GM10266 (cell line): ENCODE results near the gene IREB2.

Experiments used
- DNase-seq: peaks from one replicate; pipeline ENCODE4 v3.0.0; 2012; ENCODE audit errors: extremely low spot score
- TF ChIP-seq, protein P1 (sequence below): IDR thresholded peaks from 2 replicates; pipeline ENCODE4 v1.5.1; 2012; ENCODE audit warnings: mild to moderate bottlenecking, low read depth; ENCODE audit not compliant: control insufficient read depth, insufficient read depth; ENCODE audit errors: missing control alignments

IREB2 gene

DNA sequence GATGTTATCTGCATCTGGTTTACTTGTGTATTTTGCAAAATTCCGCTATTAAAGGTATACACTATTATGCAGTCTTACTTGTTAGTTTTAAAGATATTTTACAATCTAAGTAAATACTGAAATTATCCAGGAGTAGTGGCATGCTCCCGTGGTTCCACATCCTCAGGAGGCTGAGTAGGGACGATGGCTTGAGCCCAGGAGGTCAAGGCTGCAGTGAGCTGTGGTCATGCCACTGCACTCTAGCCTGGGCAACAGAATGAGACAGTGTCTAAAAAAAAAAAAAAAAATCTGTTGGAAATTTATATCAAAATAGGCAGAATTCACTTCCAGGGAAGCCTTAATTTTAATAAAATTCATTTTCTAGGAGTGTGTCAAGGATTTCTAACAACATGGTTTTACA, 41.6 kb downstream of the IREB2 start:
- TF ChIP-seq, protein P1, sequence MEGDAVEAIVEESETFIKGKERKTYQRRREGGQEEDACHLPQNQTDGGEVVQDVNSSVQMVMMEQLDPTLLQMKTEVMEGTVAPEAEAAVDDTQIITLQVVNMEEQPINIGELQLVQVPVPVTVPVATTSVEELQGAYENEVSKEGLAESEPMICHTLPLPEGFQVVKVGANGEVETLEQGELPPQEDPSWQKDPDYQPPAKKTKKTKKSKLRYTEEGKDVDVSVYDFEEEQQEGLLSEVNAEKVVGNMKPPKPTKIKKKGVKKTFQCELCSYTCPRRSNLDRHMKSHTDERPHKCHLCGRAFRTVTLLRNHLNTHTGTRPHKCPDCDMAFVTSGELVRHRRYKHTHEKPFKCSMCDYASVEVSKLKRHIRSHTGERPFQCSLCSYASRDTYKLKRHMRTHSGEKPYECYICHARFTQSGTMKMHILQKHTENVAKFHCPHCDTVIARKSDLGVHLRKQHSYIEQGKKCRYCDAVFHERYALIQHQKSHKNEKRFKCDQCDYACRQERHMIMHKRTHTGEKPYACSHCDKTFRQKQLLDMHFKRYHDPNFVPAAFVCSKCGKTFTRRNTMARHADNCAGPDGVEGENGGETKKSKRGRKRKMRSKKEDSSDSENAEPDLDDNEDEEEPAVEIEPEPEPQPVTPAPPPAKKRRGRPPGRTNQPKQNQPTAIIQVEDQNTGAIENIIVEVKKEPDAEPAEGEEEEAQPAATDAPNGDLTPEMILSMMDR: no peak
- DNase-seq: no peak

DNA sequence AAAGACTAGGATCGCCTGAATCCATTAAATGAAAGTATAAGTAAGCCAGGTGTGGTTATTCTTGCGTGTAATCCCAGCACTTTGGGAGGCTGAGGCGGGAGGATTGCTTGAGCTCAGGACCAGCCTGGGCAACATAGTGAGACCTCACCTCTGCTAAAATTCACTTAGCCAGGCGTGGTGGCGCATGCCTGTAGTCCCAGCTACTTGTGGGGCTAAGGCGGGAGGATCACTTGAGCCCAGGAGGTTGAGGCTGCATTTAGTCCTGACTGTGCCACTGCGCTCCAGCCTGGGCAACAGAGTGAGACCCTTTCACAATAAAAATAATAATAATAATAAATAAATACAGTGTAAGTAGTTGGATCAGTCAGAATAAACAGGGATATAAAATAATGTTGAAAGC, 43.9 kb downstream of the IREB2 start:
- DNase-seq: no peak
- TF ChIP-seq, protein P1: no peak

GRCh38 chr15:78492872-78493271, 54.9 kb downstream of the IREB2 start:
- DNase-seq: no peak
- TF ChIP-seq, protein P1: no peak

GRCh38 chr15:78501857-78502256, 63.8 kb downstream of the IREB2 start:
- TF ChIP-seq, protein P1: no peak
- no peak for DNase-seq

DNA sequence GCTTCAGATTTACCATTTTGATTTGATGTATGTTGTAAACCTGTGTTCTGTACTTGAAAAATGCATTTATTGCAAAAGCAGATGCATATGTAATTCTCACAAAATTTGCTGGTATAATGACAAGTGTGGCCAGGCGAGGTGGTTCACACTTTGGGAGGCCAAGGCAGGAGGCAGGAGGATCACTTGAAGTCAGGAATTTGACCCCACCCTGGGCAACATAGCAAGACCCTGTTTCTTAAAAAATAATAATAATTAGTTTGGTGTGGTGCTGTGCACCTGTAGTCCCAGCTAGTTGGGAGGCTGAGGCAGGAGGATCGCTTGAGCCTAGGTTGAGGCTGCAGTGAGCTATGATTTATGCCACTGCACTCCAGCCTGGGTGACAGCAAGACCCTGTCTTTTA, 64.6 kb downstream of the IREB2 start:
- TF ChIP-seq, protein P1: no peak

DNA sequence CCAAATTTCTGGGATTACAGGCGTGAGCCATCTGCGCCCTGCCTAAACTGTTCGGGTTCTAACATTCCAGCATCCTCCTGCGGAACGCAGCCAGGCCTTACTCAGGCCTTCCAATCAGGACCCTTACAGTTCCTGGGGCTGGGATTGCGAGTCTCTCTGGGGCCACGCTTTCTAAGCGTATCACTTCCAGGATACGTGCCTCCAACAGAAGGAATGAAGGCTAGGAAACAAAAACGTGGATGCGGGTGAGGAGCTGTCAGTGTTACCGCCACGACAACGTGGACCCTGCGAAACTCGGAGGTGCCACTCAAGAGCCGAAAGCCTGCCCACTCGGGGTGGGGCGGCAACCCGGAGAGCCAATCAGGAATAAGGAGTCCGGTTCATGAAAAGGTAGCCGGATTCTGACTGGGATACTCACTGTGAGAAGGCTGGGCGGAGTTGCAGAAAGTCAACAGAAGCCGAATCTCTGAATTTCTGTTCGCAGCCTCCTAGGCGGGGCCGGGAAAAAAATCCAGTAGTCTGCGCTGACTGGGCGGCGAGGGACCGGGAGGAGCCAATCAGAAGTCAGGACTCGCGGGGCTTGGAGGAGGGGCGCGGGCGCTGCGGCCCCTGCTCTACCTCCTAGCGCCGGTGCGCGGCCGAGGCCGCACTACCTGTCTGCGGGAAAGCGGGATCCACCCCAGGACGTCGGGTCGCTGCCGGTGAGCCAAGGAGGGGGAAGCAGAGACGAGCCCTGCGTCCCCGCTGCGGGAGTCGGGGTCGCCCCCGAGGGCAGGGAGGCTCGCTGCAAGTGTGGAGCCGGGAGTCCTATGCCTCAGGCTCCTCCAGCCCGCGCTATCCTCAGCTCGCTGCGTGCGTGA, 69.2 kb downstream of the IREB2 start, which contains the start of gene HYKK:
TSS of gene HYKK (plus strand) at position 607 of the 860 bp plus-strand sequence. CDS start 5,512 bp downstream, outside the sequence.
- DNase-seq: peak; percentile 89
- TF ChIP-seq, protein P1: no peak

More for the DNA sequence above, 64.6 kb downstream of the IREB2 start:
- no peak for DNase-seq

GRCh38 chr15:78507831-78508160, 69.8 kb downstream of the IREB2 start:
- TF ChIP-seq, protein P1: no peak
- peak; percentile 35 for DNase-seq
